ENCODE results near the gene RALGAPA1.

RALGAPA1 gene

GRCh38 chr14:35551081-35551480 lies 258.0 kb downstream of the RALGAPA1 start:
- FAIRE-seq (no peak), DNase-seq (ENCODE audit: low spot score) (no peak)

DNA sequence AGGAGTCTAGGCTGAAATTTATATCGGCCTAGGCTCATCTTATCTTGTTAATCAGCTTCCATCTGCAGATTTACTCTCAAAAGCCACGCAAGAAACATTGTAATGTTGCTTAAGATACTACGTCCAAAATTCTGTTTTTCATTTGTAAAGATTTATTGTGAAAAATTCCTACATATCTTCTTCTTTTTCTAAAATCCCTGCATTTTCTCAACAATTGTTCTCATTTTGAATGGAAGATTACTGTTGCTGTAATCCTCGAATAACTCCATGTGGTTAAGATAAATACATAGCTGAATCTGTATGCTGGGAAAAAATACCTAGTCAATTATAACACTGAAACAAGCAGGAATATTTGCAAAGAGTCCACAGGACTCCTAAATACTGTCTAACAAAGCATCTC lies 259.5 kb downstream of the RALGAPA1 start:
- FAIRE-seq (no peak), DNase-seq (ENCODE audit: low spot score) (no peak)

GRCh38 chr14:35543006-35543405 lies 266.1 kb downstream of the RALGAPA1 start:
- FAIRE-seq (no peak), DNase-seq (ENCODE audit: low spot score) (no peak)

DNA sequence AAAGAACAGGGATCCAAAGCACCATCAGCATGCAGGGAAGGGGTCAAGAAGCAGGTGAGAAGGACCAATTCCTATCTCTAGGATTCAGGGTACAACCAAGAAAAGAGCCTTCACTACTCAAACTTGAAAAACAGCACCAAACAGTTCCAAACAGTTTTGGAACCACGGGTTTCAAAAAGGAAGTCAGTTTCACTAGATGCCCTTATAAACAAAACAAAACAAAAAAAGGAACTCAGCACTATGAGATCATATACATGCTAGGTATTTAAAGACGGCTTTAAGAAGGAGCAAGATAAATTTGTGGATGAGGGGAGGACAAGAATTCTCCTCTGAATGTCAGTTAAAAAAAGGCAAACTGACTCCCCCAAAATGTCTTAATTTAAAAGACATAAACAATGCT lies 269.1 kb downstream of the RALGAPA1 start:
- DNase-seq (ENCODE audit: low spot score) (no peak), FAIRE-seq (no peak)

DNA sequence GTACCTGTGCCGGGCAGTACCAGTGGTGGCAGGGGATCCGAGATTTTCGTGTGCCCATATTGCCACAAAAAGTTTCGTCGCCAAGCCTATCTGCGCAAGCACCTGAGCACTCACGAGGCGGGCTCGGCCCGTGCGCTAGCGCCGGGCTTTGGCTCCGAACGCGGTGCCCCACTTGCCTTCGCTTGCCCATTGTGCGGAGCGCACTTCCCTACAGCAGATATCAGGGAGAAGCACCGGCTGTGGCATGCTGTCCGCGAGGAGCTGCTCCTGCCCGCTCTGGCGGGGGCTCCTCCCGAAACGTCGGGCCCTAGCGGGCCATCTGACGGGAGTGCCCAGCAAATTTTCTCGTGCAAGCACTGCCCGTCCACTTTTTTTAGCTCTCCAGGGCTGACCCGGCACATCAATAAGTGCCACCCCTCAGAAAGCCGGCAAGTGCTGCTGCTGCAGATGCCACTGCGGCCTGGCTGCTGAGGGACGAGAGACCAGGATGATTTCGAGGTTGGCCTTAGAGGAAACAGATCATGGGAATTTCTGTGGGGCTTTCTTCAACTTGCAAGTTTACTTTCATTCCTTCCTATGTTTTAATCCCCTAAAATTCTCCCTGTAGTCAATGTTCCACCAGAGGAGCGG lies 273.5 kb downstream of the RALGAPA1 start:
- DNase-seq (ENCODE audit: low spot score) (no peak), FAIRE-seq (no peak)

DNA sequence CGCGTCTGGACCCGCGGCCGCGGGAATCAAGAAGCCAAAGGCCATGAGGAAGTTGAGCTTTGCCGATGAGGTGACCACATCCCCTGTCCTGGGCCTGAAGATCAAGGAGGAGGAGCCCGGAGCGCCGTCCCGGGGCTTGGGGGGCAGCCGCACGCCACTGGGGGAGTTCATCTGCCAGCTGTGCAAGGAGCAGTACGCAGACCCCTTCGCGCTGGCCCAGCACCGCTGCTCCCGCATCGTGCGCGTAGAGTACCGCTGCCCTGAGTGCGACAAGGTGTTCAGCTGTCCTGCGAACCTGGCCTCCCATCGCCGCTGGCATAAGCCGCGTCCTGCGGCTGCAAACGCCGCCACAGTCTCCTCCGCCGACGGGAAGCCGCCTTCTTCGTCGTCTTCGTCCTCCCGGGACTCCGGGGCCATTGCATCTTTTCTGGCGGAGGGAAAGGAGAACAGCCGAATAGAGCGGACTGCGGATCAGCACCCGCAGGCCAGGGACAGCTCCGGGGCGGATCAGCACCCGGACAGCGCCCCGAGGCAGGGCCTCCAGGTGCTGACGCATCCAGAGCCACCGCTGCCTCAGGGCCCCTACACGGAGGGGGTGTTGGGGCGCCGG lies 274.1 kb downstream of the RALGAPA1 start:
- no peak for FAIRE-seq

GRCh38 chr14:35534208-35534872 lies 274.8 kb downstream of the RALGAPA1 start:
- FAIRE-seq (no peak), DNase-seq (ENCODE audit: low spot score) (no peak)

More for the DNA sequence above, 274.1 kb downstream of the RALGAPA1 start:
- peak; percentile 73 for DNase-seq (ENCODE audit: low spot score)

DNA sequence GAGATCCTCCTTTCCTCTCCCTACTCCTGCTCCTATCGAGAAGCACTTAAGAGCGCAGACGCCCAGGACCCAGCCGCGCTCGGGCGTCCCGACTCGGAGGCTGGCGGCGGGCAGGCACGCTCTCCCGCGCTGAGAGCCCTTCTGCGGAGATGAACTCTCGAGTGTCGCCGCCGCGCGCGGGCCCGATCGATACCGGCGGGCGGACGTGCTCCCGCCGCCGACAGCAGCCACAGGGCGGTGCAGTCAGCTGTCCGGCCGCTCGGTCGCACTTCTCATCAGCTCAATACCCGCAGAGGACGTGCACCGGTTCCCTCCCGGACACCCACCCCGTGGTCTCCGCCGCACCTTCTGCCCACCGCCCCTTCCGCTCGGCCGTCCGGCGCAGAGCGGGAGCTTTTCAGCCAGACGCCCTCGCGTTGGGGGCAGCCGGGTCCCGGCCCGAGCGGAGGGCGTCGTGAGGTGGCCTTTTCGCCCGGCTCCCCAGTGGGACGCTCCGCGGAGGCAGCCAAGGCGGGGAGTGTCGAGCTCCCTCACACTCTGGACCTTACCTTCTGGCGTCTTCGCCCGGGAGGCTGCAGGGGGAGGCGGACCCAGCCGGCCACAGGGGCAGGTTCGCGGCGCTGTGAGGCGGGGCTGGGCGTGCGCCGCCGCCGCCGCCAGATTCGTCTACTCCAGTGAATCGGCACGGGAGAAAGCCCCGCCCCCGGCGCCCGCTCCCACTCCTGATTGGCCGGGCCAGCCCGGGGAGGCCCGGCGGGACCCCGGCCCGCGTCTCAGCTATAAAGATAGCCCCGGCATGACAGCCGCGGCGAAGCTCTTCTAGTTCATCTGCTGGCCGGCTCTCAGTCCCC lies 275.5 kb downstream of the RALGAPA1 start, which contains the start of gene INSM2:
INSM2 (plus strand) TSS at position 808 of the 851 bp plus-strand sequence. CDS start 89 bp downstream, outside the sequence.
- FAIRE-seq (no peak), DNase-seq (ENCODE audit: low spot score) (no peak)

- DNase-seq (ENCODE audit: low spot score) (no peak), FAIRE-seq (no peak)
Observed at GRCh38 chr14:35532783-35533356, 276.2 kb downstream of the RALGAPA1 start.

GRCh38 chr14:35531960-35532747 lies 276.9 kb downstream of the RALGAPA1 start:
- DNase-seq (ENCODE audit: low spot score) (no peak), FAIRE-seq (no peak)

DNA sequence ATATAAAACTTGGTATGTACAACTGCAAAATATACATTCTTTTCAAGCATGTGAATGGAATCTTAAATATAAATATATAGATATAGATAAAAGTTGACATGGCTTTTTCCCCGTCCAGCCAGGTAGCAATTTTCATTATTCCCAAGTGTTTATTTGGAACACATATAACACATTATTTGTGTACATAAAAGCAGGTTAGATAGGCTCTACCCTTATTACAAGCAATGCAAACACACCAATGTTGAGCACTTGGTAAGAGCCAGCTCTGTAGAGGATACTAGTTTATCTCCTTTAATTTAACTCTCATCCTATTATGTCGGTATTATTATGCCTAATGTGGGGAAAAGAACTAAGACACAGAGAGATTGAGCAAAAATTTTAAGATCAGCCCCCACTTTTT lies 282.1 kb downstream of the RALGAPA1 start:
- FAIRE-seq: no peak
- DNase-seq (ENCODE audit: low spot score): no peak

DNA sequence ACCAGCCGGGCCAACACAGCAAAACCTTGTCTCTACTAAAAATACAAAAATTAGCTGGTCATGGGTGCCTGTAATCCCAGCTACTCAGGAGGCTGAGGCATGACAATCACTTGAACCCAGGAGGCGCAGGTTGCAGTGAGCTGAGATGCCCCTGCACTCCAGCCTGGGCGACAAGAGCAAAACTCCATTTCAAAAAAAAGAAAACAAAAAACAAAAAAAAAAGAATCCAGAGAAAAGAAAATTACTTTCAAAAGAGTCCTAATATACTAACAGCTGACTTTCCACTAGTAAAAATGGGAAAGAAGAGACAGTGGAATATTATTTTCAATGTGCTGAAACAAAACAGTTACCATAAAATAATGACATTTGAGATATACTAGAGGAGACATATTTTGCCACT lies 283.4 kb downstream of the RALGAPA1 start:
- FAIRE-seq (no peak), DNase-seq (ENCODE audit: low spot score) (no peak)

GRCh38 chr14:35519986-35520385 lies 289.1 kb downstream of the RALGAPA1 start:
- FAIRE-seq (no peak), DNase-seq (ENCODE audit: low spot score) (no peak)

DNA sequence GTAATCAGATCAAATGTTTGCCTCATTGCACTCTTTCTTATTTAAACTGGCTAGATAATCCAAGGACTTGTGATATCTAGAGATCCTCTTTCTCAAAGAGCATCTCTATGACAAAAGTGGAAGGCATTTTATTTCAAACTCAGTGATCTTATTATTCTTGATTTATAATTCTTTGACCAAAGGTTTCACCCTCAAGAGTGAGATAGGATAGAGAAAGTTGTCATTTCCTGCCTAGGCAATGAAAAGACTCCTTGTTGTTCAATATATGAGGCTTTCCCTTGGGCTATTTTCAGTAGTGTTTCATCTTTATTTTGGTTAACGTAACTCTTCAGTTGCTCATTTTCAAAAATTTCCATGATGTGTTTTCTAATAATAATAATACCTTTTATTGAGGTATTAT lies 293.2 kb downstream of the RALGAPA1 start:
- FAIRE-seq: no peak
- no peak for DNase-seq (ENCODE audit: low spot score)

DNA sequence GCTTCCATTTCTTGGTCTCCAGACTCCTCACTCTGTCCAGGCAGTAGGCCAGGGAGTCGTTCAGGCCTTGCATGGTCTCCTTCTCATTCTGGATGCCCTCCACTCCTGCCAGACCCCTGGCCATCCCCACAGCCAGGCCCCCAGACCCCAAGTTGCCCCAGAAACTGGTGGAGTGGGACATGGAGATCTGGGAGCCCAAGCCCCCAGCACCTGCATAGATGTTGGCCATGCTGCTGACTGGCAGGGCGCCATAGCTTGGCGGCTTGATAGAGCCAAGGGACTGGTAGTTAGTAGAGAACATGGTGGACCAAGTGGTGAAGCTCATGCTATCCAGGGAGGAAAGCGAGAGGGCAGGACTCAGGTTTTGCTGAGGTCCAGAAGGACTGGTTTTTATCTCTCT lies 296.3 kb downstream of the RALGAPA1 start:
- no peak for DNase-seq (ENCODE audit: low spot score)
- FAIRE-seq: no peak

DNA sequence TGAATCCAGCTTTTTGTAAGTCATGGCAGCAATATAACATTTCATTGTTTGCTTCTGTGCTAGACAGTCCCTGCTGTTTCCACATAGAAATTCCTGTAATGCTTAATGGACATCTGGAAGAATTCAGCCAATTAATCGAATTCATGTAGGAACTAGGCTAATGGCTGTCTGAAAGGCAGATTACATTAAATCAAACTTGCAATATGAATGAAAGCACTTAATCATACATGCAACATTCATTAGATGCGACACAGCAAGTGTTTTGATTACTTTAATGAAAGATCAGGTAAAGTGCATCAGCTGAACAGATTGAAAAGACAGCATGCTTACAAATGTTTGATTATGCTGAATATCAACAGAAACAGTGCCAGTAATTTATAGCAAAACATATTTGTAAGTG lies 299.2 kb downstream of the RALGAPA1 start:
- no peak for FAIRE-seq

DNA sequence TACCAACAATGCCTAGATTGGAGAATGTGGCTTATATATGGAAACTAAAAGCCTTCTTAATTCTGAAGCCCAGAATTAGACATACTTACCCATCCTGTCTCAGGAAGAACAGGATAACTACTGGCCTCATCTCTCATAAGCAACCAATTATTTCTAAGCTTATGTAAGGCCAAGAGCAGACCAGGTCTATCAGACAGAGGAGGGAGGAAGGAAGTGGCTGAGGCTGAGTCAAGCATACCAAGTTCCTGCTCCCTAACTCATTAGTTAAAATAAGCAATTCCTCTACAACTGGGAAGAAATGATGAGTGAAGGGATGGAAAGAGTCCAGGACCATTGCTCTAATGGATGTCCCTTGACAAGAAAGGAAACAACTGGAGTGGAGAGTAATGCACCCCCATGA lies 302.2 kb downstream of the RALGAPA1 start:
- peak; percentile 3 for DNase-seq (ENCODE audit: low spot score)
- no peak for FAIRE-seq

More for the DNA sequence above, 299.2 kb downstream of the RALGAPA1 start:
- DNase-seq (ENCODE audit: low spot score): no peak

DNA sequence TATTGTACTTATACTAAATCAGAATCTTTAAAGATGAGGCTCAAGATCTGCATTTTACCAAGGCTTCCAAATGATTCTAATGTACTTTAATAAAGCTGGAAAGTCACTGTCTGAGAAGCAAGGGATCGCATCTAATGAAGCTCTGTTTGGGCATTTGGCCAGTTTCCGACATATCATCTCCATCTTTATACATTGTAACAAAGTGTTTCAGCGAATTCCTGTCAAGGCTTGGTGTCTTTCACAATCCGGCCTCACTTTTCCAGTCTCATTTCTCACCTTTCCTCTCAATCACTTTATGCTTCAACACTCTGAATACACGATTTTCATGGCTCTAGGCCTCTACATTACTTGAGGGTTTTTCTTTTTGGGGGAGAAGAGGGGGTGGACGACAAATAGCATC lies 302.6 kb downstream of the RALGAPA1 start:
- DNase-seq (ENCODE audit: low spot score) (no peak), FAIRE-seq (no peak)

GRCh38 chr14:35504260-35504659 lies 304.8 kb downstream of the RALGAPA1 start:
- FAIRE-seq: no peak
- no peak for DNase-seq (ENCODE audit: low spot score)

DNA sequence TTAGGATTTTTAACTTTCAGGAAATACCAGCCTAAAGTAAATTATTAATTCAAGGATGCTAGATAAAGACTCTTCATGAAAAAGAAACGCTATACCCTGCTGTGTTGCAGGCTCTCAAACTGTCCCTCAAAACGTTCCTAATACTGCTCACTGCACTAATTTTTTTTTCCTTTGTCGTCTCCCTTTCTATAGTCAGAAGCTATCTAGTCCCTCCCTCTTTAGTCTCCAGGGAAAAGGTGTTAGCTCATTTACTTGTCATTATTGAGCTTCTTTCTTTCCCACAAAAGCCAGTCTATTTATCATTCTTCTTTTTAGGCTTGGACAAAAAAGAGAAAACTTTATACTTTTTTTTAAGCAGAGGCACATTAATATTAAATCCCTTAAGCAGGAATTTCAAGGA lies 305.4 kb downstream of the RALGAPA1 start:
- FAIRE-seq: no peak

DNA sequence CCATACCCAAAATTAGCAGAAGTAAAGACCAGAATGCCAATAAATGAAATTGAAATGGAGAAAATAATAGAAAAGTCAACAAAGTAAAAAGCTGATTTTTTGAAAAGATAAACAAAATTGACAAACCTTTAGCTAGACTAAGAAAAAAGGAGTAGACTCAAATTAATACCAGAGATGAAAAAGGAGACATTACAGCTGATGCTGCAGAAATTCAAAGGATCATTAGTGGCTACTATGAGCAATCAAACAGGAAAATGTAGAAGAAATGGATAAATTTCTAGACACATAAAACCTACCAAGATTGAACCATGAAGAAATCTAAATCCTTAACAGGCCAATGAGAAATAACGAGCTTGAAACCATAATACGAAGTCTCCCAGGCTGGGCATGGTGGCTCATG lies 309.9 kb downstream of the RALGAPA1 start:
- DNase-seq (ENCODE audit: low spot score) (no peak), FAIRE-seq (no peak)

More for the DNA sequence above, 305.4 kb downstream of the RALGAPA1 start:
- DNase-seq (ENCODE audit: low spot score): no peak
